NCI-H82 treated with DMSO at 0.1 percent for 48 hours (cell line): ENCODE measurements around the gene MUC15.

Experiments used
- DNase-seq: peaks from one replicate; lab custom pipeline; 2025; ENCODE audit not compliant: unreplicated experiment; lab: John Stamatoyannopoulos, UW

The MUC15 gene

DNA sequence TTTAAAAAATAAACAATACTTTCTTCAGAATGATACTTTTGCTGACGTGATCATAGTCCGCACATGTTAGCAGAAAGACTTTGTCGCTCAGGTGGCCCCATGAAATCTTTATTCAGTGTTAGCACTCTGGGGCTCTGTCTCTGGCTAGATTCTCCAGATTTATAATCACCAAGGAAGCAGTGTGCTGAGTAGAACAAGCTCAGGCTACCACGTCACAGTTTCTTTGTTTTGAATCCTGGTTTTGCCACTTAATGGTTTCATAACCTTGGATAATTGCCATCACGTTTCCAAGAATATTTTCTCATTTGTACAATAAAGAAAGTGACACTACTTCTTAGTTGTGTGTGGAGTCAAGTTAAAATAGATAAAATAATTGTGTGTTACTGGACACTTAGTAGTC, 3.9 kb upstream of the MUC15 start:
- DNase-seq: no peak

DNA sequence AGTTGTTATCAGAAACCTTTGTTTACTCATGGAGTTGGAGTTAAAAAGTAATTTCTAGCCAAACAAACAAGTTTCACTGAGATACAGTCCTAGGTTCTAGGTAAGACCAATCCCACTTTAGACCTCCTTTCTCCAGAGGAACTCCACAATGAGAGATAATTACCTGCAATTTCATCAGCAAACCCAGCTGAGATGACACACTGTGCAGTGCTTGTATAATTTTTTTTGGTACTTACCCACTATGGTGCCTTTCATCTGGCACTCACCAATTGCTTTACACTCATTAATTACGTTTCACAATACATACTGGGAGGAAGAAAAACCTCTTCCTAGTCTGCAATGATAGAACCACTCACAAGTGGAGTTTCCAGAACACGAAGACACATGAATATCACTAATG, 1.8 kb upstream of the MUC15 start:
- no peak for DNase-seq

DNA sequence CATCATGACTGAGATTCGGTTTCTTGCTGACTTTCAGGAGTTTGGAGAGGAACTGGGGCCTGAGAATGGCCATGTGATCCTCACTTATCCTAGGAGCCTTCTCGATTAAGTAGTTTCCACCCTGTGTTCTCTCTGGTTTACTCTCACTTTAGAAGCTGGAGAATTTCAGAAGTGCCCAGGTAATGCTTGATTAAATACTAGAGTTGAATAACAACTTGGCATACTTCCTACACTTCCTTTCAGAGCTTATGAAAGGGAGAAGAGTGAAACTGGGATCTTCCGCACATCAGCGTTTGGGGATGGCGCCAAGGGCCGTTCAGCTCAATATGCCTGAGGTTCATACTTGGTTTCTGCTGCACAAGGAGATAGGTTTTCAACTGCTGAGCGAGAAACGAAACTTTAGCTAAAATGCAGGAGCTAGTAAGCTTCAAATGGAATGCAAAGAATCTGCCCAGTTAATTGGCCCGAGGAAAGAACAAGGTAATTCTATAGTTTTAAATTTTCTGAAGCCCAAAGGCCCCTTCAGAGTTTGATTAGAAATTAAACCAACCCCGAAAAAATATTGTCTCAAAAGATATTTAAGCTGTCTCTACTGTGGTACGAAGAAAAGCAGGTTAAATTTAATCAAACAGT, 823 bp upstream of the MUC15 start:
- no peak for DNase-seq

DNA sequence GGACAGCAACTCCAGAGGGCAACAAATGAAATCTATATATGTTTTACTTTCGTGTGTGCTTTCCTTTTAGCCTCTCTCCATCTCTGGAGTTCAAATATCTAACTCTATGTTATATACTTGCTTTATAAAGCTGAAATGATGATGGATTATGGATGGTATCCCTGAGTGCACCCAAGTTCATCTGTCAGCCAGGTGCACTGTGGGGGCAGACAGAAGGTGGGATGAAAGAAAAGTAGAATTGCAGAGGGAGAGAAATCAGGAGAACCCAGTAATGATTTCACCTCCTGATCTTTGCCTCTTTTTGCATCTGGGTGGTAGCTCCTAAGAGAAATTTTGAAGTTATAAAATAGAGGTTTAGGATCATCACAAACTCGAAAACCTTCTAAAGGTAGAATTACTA, 2.4 kb downstream of the MUC15 start:
- DNase-seq: no peak

DNA sequence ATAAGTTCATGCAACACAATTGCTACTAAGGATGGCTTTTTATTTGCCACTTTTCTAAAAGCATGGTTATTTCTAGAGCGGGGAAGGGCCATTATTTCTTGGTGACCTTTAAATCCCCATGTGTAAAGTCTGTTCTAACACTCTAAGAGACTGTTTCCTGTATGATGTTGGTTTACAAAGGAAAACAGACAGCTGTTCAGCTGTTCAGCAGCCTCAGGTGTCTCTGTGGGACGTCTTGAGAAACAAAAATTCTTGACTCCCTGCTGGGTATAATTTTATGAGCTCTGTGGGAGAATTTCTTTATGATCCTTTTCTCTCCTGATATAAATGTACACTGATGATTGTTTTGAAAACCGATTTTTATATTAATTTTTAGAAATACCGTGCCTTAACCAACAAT, 13.9 kb downstream of the MUC15 start:
- DNase-seq: no peak

DNA sequence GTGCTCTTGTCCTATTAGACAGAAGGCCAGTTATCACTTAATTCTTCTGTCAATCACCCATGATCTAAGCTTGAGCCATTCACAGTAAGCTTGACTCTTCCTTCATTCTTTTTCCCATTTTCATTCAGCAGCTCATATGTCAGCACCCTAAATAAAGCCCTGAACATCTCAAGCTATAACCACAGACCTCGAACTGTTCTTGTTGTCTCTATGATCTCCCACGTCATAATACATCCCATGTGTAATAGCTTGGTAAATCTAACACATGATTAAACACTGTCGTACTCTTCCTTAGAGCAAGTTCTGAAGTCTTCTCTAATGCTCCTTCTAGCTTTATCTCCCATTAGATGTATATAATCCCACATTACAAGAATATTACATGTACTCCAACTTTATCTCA, 14.4 kb downstream of the MUC15 start:
- DNase-seq: no peak

DNA sequence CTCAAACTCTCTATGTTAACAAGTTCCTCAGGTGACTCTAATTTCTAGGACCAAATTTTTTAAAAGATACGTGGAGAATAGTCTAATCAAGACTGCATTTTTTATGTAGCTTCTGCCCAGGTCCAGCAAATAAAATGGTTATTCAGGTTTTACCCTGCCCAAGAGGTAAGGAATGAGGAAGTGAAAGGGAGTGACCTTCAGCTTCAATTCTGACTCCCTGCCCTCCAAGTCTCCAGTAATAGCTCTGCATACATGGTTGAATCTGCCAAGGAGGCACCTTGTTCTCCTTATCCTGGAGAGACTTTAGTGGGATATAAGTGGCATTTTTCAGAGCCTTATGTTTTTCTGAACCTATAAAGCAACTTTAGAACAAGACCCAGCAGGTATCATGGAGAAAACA, 15.5 kb downstream of the MUC15 start:
- no peak for DNase-seq

DNA sequence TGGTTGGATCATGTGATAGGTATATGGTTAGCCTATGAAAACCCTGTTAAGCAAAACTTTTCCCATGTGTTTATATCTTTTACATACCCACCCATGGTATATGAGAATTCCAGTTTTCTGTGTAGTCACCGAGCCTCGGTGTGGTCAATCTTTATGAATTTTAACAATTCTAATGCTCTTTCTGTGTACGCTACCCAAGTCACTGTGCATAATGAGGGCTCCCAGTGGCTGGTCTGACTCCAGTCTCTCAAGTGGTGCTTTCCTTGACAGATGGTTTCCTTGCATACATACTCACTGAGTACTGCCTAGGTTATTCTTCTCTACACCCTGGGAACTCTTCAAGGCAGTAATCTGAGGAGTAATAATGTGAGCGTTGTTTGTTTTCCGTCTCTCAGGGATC, 17.6 kb downstream of the MUC15 start:
- DNase-seq: no peak

DNA sequence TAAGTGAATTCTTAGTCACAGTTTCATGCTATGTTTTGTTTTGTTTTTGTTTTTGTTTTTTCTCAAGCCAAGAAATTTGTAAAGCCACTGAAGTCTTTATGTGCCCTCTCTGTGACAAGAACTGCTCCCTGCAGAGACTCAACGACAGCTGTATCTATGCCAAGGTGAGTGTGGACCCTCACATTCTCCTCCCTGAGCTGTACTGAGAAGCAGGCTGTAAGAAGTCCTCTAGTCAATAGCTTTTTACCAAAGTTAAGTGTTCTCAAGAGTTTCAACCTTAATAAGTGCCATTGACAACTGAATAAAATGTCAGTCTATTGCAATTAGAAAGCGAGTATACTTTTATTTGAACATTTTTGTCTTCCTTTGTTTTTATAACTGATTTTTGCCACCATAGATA, 18.9 kb downstream of the MUC15 start:
- DNase-seq: no peak

DNA sequence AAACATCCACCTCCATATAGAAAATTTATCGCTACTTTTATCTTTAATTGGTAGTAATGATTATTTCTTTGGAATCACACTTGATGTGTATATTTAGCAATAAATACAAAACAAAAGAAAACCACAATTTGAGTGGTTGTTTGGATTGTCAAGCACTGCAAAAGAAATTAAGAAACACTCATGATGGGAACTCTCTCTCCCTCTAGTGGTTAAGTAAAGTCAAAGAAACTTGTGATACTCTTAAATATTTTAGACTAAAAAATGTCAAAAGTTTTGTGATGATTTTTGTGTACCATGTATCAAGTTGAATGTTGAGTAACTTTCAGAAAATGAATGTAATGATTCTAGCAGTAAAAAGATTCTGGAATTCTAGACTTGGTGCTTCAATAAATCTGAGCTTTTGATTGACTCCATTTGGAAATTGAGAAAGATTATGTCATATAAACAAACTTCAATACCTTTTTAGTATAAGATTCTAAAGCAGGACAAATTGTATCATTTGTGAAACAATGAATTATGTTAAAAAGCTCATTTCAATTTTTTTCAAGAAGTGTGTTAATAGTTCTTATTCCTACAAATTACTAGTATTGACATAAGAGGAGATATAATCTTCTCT, 20.8 kb downstream of the MUC15 start:
- DNase-seq: no peak

DNA sequence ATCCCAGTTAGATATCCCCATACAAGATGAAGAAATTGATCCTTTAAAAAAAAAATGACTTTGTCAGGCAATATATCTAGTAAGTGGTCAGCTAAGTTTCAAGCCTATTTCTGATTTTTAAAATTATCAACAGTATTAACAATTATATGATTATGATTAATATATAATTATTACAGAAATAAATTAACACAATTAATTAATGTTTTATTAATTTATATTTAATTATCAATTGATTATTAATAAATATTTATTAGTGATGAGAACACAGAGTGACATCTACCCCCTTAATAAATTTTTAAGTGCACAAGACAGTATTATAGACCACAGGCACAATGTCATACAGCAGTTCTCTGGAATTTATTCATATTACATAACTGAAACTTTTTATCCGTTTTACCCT, 22.0 kb downstream of the MUC15 start:
- DNase-seq: no peak

DNA sequence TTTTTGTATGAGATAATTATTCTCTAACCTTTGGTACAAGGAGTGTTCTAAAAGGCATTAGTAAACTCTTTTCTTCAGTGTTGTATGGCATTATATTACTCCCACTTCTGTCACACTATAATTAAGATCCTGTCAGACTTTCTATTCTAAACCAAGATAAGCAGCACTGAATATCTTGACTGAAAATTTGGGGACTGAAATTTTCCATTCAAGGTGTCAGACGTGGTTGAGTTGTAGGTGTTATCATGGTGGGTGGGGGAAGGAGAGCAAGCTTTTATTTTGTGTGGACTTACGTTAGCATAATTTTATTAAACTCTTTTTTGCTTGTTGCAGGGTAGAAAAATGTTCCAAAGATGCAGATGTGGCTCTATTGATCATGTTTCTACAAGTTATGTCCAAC, 22.9 kb downstream of the MUC15 start:
- no peak for DNase-seq

DNA sequence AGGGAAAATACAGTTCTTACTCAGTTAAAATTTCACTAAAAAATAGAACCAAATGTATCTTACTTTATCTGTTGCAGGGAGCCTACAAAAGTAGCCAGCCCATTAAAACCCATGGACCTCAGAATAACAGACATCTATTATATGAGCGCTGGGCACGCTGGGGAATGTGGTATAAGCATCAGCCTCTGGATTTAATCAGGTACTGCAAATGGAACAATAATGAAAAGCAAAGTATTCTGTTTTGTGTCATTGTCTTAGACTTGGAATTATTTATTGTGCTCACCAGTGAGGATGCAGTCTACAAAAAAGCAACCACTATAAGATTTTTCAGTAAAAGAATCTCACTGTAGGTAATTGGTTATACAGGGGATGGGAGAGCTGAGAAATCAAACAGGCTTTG, 30.2 kb downstream of the MUC15 start:
- DNase-seq: no peak

DNA sequence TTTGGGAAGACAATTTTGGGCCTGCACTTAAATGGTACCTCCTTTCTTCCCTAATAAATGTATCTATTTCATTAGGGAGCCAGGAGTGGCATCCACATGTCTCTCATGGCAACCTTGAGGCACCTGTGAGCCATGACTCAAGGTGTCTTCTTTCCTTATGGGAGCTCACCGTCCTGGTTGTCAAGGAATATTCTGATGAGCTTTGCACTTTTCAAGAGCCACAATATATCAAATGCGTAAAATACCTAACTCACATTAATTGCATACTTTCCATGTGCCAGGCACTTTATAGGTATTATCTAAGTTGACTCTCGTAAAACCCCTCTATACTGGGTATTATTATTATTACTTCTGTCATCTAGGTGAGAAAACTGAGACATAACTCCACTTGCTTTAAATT, 32.5 kb downstream of the MUC15 start:
- DNase-seq: no peak

DNA sequence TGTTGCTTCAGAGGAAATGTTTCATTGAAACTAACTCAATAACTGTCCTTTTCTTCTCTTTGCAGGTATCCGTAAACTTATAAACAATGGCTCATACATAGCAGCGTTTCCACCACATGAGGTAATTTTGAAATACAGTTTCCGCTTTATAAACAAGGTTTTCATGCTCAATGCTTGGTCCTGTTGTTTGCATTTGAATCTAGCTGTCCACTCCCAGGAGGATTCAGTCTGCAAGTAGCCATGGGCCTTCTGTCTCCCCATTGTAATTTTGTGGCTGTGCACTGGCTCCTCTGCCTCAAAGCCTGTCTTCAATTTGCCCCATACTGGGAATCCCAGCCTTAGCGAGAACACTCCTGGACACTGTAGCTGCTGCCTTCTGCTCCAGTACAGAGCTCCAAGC, 34.7 kb downstream of the MUC15 start:
- no peak for DNase-seq

DNA sequence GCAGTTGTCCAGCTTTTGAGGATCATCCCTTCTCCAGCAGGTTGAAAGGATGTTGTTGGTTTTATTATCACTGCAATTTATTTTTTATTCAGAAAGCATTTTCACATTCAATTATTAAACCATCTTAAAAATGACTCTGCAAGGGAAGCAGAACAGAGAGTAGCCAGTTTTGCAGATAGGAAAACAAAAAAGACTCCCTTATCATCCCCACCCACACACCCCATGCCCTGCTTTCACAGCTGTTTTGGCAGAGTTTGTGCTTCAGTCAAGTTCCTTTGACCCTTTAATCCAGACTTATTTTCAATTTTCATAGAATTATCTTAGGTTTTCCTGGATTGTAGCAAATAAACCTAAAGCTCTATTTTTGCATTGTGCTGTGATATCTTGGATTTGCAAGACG, 44.4 kb downstream of the MUC15 start:
- no peak for DNase-seq

DNA sequence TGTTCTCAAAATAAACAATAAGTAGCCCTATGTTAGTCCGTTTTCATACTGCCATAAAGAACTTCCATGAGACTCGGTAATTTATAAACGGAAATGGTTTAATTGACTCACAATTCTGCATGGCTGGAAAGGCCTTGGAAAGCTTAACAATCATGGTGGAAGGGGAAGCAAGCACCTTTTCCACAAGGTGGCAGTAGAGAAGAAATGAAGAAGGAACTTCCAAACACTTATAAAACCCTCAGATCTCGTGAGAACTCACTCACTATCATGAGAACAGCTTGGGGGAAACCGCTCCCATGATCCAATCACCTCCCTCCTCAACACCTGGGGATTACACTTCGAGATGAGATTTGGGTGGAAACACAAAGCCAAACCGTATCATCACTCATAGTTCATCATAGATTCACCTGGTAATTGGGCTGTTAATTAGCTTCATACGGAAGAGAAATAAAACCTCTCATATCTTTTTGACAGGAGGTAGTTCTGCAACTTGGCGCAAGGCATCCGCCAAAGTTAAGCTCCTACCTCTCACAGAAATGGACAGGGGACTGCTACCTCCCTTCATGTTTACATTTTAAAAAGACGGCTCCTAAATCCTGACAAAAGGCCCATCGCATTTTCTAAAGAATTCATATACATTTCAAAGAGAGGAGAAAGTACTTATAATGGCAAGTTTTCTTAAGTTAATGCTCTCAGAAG, 49.0 kb downstream of the MUC15 start:
- DNase-seq: no peak

DNA sequence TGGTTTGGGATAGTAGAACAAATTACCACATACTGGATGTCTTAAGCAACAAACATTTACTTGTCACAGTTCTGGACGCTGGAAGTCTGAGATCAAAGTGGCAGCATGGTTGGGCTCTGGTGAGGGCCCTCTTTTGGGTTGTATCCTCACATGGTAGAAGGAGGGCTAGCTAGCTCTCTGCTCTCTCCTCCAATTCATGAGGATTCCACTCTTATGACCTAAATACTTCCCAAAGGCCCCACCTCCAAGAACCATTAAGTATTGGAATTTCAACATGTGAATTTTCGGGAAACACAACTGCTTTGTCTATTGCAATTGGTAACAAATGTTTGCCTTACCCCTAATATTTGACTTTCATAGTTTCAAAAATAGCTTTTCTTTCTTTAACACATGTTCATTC, 52.6 kb downstream of the MUC15 start:
- DNase-seq: no peak

DNA sequence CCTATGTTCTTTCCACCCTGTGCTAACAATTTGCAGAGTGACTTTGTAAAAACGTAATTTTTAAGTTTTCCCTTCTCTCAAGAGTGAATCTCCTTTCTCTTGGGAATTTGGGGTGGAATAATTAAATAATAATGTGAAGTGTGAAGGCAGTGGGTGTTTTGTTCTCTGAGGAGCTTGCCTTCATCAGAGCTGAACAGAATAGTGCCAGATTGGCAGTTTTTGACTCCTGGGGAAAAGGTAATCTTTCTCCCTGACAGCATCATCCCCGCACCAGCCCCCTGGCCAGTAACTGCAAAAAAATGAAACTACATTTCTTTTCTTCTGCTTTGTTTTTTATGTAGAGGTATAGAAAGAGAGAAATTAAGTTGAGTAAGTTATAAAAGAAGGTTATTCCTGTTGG, 59.9 kb downstream of the MUC15 start:
- no peak for DNase-seq

DNA sequence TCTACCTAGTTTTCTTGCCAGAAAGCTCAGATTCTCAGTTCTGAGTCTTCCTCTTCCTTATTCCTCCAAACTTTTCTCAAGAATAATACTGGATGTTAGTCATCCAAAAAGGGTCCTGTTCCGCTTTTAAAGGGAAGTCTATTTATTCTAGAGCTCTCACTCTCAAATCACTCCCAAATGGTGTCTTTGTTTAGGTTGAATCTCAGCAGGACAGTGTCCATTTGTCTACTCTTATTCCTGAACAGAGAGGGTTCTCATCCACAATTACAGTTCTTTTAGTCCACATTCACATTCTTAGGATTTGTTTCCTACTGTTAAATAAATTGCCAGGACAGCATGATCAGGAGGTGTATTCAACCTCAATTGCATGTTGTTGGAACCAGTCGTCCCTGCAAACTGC, 61.3 kb downstream of the MUC15 start:
- DNase-seq: no peak

DNA sequence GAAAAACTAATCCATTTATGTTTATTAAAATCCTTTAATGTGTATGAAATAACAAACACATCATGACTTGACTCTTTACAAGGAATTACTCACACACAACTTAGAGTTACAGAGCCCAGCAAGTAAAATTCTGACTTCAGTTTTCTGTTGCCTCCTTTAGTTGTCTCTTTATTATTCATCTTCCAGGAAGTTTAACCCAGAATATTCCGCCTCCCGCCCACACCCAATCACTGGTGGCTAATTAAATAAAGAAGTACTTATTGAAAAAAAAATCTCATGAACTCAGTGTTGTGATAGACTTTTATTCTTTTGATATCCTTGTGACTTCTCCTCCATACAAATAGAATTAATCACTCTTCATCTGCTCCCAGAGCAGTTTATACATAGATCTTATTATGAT, 61.9 kb downstream of the MUC15 start:
- DNase-seq: no peak
